ENCODE results near the gene SRD5A2. TPM values are rescaled to one million over a fixed set of nuclear protein-coding genes. Genes with fewer than 3 reads are reported as not detected.
A peak's percentile ranks its signal among the peaks of the same experiment; 100 is the strongest.

Gene SRD5A2
- total RNA-seq, 2 donors from 2014 or later, result not detected

DNA sequence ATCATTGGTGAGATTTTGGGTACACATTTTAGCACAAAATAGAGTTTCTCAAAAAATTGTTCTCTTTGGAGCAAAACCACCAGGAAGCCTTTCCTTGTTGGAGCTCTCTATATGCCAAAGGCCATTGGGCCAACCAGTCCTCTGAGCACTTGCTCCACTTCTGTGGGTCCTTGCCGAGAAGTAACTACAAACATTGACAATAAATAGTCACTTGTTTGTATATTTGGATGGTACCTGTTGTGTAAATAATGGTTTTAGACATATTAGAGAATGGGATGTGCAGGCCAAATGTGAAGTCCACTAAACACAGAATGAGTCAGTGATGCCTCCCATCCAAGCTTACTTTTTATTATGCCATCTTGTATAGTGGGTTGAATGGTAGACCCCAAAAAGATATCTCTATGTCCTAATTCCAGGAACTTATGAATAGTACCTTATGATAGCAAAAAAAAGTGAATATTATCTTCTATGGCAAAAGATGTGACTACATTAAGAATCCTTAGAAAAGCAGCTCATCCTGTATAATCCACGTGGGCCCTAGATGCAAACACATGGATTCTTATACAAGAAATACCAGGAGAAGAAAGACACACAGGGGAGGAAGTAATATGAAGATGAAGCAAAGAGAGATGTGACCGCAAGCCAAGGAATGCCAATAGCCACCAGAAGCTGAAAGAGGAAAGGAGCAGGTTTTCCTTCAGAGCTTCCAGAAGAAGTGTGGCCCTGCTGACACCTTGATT is 24.6 kb downstream of the SRD5A2 start:
- Mint-ChIP-seq H3K27ac (no peak overlapping the region), H3K9me3 (peaks cover 10% of the 10 kb centered on the region), H3K4me1 (no peaks in the 10 kb centered on the region), H3K4me3 (no peak overlapping the region), H3K36me3 (ENCODE audit: low read depth) (no peaks in the 10 kb centered on the region), H3K27me3 (peaks cover 12% of the 10 kb centered on the region)
- ATAC-seq (replicated peaks), result no peak

DNA sequence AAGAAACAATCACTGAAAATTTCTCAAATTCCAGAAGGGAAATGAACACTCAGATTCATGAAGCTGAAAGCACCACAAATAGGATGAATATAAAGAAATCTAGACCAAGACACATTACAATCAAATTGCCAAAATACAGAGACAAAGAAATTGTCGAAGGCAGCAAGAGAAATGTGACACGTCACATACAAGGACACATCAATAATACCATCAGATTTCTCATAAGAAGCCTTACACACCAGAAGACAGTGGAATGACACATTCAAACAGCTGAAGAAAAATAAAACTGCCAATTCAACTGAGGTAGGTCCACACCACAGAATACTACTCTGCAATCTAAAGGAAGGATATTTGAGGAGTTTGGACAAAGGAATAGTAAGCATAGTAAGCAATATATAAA is 27.4 kb downstream of the SRD5A2 start:
- Mint-ChIP-seq H3K4me1 (no peaks in the 10 kb centered on the region), H3K27me3 (peaks cover 3% of the 10 kb centered on the region), H3K36me3 (ENCODE audit: low read depth) (no peaks in the 10 kb centered on the region), H3K27ac (no peak overlapping the region), H3K9me3 (peaks cover 10% of the 10 kb centered on the region), H3K4me3 (no peak overlapping the region)
- ATAC-seq (replicated peaks), result no peak

DNA sequence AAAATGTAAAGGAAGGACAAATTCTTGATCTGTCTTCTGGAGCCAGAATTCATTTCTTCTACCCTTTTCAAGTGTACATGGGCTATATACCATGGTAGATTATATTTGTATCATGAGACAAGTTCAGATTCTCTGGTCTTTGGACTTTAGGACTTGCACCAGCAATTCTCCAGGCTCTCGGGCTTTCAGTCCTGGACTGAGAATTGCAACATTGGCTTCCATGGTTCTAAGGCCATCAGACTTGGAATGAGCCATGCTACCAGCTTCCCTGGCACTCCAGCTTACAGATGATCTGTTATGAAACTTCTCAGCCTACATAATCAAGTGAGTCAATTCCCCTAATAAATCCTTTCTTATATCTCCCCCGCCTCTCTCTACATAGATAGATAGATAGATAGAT is 33.3 kb downstream of the SRD5A2 start:
- peaks cover 11% of the 10 kb centered on the region for H3K27me3 Mint-ChIP-seq
- H3K4me1 Mint-ChIP-seq, result no peaks in the 10 kb centered on the region
- no peak for ATAC-seq (replicated peaks)
- no peaks in the 10 kb centered on the region for H3K36me3 Mint-ChIP-seq (ENCODE audit: low read depth)
- H3K27ac Mint-ChIP-seq, result no peak overlapping the region
- no peak overlapping the region for H3K4me3 Mint-ChIP-seq
- peaks cover 9% of the 10 kb centered on the region for H3K9me3 Mint-ChIP-seq

DNA sequence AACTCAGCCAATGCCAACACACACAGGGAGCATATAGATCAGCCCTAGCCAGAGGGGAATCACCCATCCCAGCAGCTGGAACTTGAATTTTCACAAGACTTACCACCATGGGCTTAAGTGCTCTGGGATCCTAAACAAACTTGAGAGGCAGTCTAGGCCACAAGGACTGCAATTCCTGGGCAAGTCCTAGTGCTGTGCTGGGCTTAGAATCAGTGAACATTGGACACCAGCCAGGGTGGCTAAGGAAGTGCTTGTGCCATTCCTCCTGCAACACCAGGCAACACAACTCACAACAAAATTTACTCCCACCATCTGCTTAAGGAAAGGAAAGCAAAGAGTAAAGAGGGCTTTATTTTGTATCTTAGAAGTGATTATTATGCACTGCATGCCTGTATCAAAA is 38.9 kb downstream of the SRD5A2 start:
- H3K36me3 Mint-ChIP-seq (ENCODE audit: low read depth), result no peaks in the 10 kb centered on the region
- H3K4me3 Mint-ChIP-seq, result no peak overlapping the region
- H3K9me3 Mint-ChIP-seq, result peaks cover 10% of the 10 kb centered on the region
- H3K27me3 Mint-ChIP-seq, result peaks cover 19% of the 10 kb centered on the region
- H3K27ac Mint-ChIP-seq, result no peak overlapping the region
- no peaks in the 10 kb centered on the region for H3K4me1 Mint-ChIP-seq
- no peak for ATAC-seq (replicated peaks)

DNA sequence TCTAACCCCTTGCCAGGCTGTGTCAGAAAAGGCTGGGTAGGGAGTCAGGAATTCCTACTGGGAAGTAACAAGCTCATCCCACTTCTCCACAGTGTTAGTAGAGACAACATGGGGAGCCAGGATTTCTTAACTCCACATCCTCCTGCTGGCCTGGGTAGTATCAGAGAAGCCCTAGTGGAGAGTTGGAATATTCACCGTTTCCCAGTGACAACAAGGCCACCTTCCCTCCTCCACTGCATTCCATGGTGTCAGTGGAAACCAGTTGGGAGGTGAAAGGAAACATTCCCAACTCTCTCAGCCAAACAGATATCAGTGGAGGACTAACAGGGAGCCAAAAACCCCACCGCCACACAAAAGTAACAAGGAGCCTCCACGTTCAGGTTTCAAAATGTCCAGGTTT is 41.2 kb downstream of the SRD5A2 start:
- Mint-ChIP-seq H3K27ac (no peak overlapping the region), H3K4me3 (no peak overlapping the region), H3K27me3 (peaks cover 26% of the 10 kb centered on the region), H3K36me3 (ENCODE audit: low read depth) (no peaks in the 10 kb centered on the region), H3K4me1 (no peaks in the 10 kb centered on the region), H3K9me3 (peaks cover 10% of the 10 kb centered on the region)
- no peak for ATAC-seq (replicated peaks)

DNA sequence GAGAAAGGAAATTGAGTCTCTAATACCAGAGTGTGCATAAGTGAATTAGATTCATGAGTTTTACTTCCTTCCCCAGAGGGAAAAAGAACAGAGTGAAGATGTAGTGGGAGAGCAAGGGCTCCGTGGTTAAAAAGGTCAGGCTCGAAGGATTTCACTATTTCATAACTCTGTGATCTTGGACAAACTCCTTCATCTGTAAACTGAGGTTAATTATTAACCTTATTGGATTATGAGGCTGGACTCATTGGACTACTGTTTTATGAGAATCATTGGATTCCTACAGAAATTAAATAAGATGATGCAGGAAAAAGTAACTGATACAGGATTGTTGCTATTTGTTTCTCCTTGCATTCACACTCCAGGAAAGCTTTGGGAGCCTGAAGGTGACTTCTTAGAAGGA is 45.0 kb downstream of the SRD5A2 start:
- no peaks in the 10 kb centered on the region for H3K4me1 Mint-ChIP-seq
- H3K27ac Mint-ChIP-seq, result no peak overlapping the region
- ATAC-seq (replicated peaks), result no peak
- peaks cover 20% of the 10 kb centered on the region for H3K27me3 Mint-ChIP-seq
- H3K9me3 Mint-ChIP-seq, result no peaks in the 10 kb centered on the region
- no peak overlapping the region for H3K4me3 Mint-ChIP-seq
- H3K36me3 Mint-ChIP-seq (ENCODE audit: low read depth), result no peaks in the 10 kb centered on the region

DNA sequence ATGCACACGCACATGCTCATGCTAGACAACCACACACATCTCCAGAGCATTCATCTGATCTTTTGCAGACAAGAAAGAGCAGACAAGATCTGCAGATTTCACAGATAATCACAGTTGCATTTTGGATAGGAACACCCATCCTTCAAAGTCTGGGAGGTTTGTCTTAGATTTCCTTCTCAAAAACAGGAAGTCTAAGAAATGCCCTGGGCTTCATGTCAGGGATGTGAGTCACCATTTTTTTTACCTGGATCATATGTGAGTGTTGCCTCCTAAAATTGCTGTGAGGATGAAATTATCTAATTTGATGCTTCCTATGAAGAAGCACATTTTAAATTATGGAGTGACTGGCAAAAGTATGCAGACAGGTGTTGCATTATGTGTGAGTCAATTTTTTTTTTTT is 46.1 kb downstream of the SRD5A2 start:
- Mint-ChIP-seq H3K27me3 (peaks cover 27% of the 10 kb centered on the region), H3K4me1 (no peaks in the 10 kb centered on the region), H3K36me3 (ENCODE audit: low read depth) (no peaks in the 10 kb centered on the region), H3K4me3 (no peak overlapping the region), H3K9me3 (no peaks in the 10 kb centered on the region), H3K27ac (no peak overlapping the region)
- no peak for ATAC-seq (replicated peaks)

DNA sequence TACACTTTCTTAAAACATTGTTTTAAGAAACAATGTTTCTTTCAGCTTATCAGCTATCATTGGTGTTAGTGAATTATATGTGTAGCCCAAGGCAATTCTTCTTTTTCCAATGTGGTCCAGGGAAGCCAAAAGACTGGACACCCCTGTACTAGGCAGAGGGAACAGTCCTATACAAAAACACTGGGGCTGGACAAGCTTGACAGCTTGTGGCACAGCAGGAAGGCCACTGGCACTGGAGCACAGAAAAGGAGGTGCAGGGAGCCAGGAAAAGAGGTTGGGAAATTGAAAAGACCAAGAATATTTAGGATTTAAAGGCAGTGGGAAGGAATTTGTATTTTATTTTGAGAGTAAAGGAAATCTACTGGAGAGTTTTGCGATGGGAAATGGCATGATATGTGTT is 47.7 kb downstream of the SRD5A2 start:
- Mint-ChIP-seq H3K9me3 (no peaks in the 10 kb centered on the region), H3K4me1 (no peaks in the 10 kb centered on the region), H3K27me3 (peaks cover 28% of the 10 kb centered on the region), H3K36me3 (ENCODE audit: low read depth) (no peaks in the 10 kb centered on the region), H3K27ac (no peak overlapping the region), H3K4me3 (no peak overlapping the region)
- no peak for ATAC-seq (replicated peaks)

DNA sequence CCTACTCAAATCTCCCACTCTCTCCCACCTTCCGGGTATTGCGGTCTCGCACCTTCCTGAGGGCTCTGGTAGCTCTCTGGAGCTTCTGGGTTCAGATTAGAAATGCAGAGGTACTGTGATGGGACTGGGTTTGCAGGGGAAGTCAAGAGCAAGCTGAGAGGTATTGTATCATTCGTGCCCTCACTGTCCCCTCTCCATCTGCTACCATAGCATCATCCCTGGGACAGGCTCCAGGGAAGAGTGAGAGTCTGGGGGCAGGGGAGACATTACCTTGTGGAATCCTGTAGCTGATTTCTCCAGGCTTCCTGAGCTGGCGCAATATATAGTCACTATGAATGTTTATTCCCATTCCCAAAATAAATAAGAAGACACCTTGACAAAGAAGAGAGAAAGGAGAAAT is 49.6 kb downstream of the SRD5A2 start:
- Mint-ChIP-seq H3K27me3 (peaks cover 30% of the 10 kb centered on the region), H3K27ac (no peak overlapping the region), H3K4me1 (no peaks in the 10 kb centered on the region), H3K36me3 (ENCODE audit: low read depth) (no peaks in the 10 kb centered on the region), H3K4me3 (no peak overlapping the region), H3K9me3 (no peaks in the 10 kb centered on the region)
- ATAC-seq (replicated peaks), result no peak

DNA sequence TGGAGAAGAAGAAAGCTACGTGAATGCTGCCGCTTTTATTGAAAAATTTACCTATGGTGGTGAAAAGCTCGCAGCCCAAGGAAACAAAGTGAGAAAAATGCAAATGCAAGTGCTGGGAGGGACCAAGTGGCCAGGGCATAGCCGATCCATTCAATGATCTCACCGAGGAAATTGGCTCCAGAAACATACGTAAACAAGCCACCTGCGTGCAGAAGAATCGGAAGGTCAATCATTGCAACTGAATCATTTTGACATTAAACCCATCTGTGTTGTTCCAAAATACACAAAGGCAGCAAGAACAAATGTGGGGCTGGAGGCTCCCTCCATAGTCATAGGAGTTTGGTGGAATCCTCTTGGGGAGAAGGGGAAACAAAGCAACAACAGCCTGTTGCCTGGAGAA is 51.5 kb downstream of the SRD5A2 start:
- no peak for ATAC-seq (replicated peaks)
- Mint-ChIP-seq H3K27ac (no peak overlapping the region), H3K4me3 (no peak overlapping the region), H3K36me3 (ENCODE audit: low read depth) (no peaks in the 10 kb centered on the region), H3K4me1 (no peaks in the 10 kb centered on the region), H3K27me3 (peaks cover 33% of the 10 kb centered on the region), H3K9me3 (no peaks in the 10 kb centered on the region)

DNA sequence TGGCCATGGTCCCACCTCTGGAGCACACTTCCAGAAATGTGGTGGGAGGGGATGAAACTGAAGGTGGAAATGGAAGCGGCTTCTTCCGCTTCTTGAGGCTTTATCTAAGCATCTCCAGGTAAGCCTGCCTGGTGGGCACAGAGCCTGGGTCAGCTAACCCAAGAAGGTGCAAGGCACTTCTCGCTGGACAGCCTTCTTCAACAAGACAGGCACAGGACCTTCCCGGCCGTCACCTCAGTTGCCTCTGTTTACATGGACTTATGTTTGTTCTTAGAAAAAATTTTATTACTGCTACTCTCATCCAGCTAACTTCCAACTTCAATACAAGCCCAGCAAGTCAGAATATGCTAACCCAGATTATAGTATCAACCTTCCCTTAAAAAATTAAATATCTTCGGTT is 51.9 kb downstream of the SRD5A2 start:
- H3K4me1 Mint-ChIP-seq, result no peaks in the 10 kb centered on the region

DNA sequence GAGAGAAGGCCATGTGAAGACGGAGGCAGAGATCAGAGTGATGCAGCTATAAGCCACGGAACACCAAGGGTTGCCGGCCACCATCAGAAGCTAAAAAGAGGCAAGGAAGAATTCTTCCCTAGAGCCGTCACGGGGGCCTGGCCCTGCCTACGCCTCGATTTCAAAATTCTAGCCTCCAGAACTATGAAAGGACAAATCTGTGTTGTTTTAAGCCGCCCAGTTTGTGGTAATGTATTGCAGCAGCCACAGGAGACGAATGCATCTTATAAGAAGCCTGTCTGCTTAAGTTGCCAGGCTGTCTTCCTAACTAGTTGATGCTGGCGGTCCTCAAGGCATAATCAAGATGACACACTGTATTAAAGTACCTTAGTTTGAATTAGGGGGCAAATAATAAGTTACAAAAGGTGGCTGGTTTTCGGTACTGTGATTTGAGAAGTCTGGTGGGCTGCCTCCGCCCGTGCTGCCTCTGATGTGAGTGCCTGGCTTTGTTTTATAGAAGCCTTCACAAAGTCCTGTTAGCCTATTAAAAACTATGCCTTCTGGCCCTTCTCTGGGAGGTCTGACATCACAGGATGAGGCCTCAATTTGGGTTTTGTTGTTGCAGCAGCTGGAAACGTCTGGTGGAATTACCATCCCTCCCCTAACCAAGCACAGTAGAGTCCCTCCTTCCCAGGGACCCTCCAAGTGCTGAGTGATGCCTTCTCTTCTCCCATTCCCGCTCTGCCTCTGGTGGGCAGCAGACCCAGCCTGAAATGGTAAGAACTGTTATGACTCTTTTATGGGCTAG is 53.6 kb downstream of the SRD5A2 start:
- no peaks in the 10 kb centered on the region for H3K36me3 Mint-ChIP-seq (ENCODE audit: low read depth)

More for the DNA sequence above, 51.9 kb downstream of the SRD5A2 start:
- no peaks in the 10 kb centered on the region for H3K36me3 Mint-ChIP-seq (ENCODE audit: low read depth)
- H3K9me3 Mint-ChIP-seq, result no peaks in the 10 kb centered on the region
- H3K27me3 Mint-ChIP-seq, result peaks cover 37% of the 10 kb centered on the region
- no peak overlapping the region for H3K4me3 Mint-ChIP-seq
- no peak for ATAC-seq (replicated peaks)
- no peak overlapping the region for H3K27ac Mint-ChIP-seq

DNA sequence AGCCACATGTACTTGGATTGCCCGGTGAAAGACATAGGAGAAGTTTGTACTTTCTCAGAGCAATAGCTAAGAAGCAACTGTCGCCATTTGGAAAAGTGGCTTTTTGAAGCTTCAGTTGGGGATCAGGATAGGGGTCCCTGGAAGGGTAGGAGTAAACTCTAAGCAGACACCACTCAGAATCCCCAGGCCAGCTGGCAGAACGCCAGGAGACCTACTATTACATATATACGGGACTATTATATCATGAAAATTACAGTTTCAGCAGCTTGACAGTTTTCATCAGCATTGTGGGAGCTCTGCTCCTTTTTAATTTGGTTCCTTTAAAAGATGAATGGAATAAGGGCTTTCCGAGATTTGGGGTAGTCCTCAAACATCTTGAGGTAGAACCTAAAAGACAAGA is 54.9 kb downstream of the SRD5A2 start:
- Mint-ChIP-seq H3K27me3 (peaks cover 36% of the 10 kb centered on the region), H3K4me3 (no peak overlapping the region), H3K36me3 (ENCODE audit: low read depth) (no peaks in the 10 kb centered on the region), H3K27ac (no peak overlapping the region), H3K4me1 (no peaks in the 10 kb centered on the region), H3K9me3 (no peaks in the 10 kb centered on the region)
- no peak for ATAC-seq (replicated peaks)

More for the DNA sequence above, 53.6 kb downstream of the SRD5A2 start:
- Mint-ChIP-seq H3K9me3 (no peaks in the 10 kb centered on the region), H3K27me3 (peaks cover 40% of the 10 kb centered on the region), H3K4me1 (no peaks in the 10 kb centered on the region), H3K4me3 (no peak overlapping the region), H3K27ac (no peak overlapping the region)
- ATAC-seq (replicated peaks), result no peak

DNA sequence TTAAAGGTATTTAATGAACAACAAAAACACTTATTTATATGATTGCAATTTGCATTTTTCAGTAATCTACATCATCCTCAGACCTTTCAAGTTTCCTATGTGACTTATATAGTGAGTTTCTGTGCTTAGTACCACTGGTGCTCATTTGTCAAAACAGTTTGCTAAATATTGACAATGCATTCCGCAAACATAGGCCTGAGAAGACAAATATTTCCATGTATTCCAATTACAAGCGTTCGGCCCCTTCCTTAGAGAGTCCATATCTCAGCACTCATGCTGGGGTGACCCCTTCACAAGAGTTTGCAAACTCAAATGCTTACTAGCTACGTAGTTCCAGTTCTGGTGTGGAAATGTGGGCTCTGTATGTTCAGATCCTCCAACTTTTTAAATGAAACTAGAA is 56.1 kb downstream of the SRD5A2 start:
- Mint-ChIP-seq H3K27me3 (peaks cover 27% of the 10 kb centered on the region), H3K36me3 (ENCODE audit: low read depth) (no peaks in the 10 kb centered on the region), H3K4me1 (no peaks in the 10 kb centered on the region), H3K4me3 (no peak overlapping the region), H3K9me3 (no peaks in the 10 kb centered on the region), H3K27ac (no peak overlapping the region)
- no peak for ATAC-seq (replicated peaks)

DNA sequence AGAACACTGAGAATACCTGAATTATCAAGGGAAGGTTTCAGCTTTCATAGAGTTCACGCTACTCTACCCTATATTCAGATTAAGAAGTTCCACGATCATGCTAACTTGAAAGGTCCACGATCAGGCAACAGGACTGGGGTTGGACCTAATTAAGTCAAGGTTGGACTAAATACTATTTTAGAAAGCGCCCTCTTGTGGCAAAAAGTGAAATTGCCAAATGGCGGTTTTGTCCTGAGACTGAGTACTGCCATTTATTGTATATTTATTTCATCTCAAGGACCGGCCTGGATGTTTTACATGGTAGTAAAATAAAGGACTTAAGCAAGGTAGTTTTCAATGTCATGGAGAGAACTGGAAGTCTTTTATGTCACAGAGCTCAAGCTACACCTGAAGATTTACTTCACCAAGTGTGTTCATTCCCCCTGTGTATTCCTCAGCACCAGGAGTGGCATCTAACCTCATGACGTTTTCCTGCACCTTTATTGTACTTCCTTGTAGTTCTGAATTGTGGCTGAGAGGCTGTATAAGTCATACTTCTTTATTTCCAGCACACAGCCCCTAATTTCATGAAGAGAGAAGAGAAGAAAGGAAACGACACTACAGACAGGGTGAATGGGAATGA is 56.8 kb downstream of the SRD5A2 start:
- no peaks in the 10 kb centered on the region for H3K9me3 Mint-ChIP-seq
- H3K36me3 Mint-ChIP-seq (ENCODE audit: low read depth), result no peaks in the 10 kb centered on the region
- peak; percentile 39 for ATAC-seq (replicated peaks)
- no peak overlapping the region for H3K4me3 Mint-ChIP-seq
- peaks cover 26% of the 10 kb centered on the region for H3K27me3 Mint-ChIP-seq
- H3K4me1 Mint-ChIP-seq, result no peaks in the 10 kb centered on the region
- no peak overlapping the region for H3K27ac Mint-ChIP-seq
